Measurements from ENCODE around the gene RND3. TPM values are rescaled to one million over a fixed set of nuclear protein-coding genes. Genes with fewer than 3 reads are reported as not detected.

The RND3 gene
- total RNA-seq, 2 experiments from 2014 or later, result not detected

DNA sequence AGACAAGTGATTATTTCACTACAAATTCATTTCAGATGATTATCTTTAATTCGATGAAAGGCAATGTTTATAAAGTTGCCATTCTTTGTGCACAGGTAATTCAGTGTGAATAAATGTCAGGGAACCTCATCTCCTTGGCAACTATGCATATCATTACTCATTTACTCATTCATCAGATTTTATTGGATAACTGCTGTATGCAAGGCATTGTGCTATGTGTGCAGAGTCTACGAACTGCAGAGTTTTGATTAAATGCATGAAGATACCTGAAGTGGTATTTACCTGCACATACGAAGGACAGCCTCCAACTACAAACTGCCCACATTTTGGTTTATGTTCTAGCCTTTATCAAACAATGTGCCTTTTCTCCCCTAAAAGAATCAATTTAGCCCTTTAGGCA, 3.5 kb downstream of the RND3 start:
- intact Hi-C loops (cut with DNase I, micrococcal nuclease), result loop anchor here in 1 of 2 experiments (5.0 kb wide), 1 partner anchor 887 kb away; no protein-coding TSS in a partner anchor

DNA sequence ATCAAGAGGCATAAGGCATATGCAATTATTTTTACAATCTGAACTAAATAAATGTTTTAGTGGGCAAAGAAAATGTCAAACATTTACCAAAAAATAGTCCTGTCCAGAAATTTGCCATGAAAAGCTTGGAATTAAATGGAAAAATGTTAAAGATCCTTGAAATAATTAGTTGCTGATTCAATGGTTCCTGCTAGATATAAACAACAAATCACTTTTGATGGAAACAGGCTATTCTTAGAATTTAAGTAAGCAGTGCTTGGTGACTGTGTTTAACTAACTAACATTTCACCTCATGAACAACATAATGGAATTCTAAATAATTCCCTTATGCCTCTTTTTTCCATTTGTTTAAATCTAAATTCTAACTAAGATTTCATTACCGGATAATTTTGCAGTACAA, 3.9 kb downstream of the RND3 start:
- POLR2A ChIA-PET, result no interaction called here
- Mint-ChIP-seq H3K27ac (no peak overlapping the region), H3K4me3 (no peak overlapping the region), H3K9me3 (no peaks in the 10 kb centered on the region), H3K36me3 (ENCODE audit: low read depth) (no peaks in the 10 kb centered on the region), H3K27me3 (peaks cover 51% of the 10 kb centered on the region), H3K4me1 (ENCODE audit: low read depth) (peaks cover 12% of the 10 kb centered on the region)
- intact Hi-C loops (cut with DNase I, micrococcal nuclease), result loop anchor here in 1 of 2 experiments (5.0 kb wide), 1 partner anchor 886 kb away; no protein-coding TSS in a partner anchor
- peaks cover 0 to 20% of the 10 kb centered on the region in 2 experiments for H3K9me3 ChIP-seq (ENCODE audit: control insufficient read depth in 1 of 2, insufficient read depth in 1 of 2, low read length in 2 of 2)
- no peak overlapping the region for H3K27ac ChIP-seq (ENCODE audit: low read depth in 1 of 2, low read length in 2 of 2)
- no peaks in the 10 kb centered on the region for H3K36me3 ChIP-seq (ENCODE audit: insufficient read depth, low read length)
- ATAC-seq (ENCODE audit: poor library complexity) (no peak), DNase-seq (no peak)
- no peak overlapping the region for H3K4me3 ChIP-seq (ENCODE audit: low read length)
- H3K4me1 ChIP-seq (ENCODE audit: insufficient read depth, low read length), result peaks cover 13% of the 10 kb centered on the region
- TF ChIP-seq, protein P1, sequence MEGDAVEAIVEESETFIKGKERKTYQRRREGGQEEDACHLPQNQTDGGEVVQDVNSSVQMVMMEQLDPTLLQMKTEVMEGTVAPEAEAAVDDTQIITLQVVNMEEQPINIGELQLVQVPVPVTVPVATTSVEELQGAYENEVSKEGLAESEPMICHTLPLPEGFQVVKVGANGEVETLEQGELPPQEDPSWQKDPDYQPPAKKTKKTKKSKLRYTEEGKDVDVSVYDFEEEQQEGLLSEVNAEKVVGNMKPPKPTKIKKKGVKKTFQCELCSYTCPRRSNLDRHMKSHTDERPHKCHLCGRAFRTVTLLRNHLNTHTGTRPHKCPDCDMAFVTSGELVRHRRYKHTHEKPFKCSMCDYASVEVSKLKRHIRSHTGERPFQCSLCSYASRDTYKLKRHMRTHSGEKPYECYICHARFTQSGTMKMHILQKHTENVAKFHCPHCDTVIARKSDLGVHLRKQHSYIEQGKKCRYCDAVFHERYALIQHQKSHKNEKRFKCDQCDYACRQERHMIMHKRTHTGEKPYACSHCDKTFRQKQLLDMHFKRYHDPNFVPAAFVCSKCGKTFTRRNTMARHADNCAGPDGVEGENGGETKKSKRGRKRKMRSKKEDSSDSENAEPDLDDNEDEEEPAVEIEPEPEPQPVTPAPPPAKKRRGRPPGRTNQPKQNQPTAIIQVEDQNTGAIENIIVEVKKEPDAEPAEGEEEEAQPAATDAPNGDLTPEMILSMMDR (IDR thresholded peaks at IDR 0.05), result no peak
- CTCF ChIA-PET, result no interaction called here
- H3K27me3 ChIP-seq (ENCODE audit: control insufficient read depth in 1 of 2, insufficient read depth in 2 of 2, low read length in 2 of 2), result peaks cover 24 to 41% of the 10 kb centered on the region in 2 experiments

More for the DNA sequence above, 3.5 kb downstream of the RND3 start:
- Histone ChIP-seq H3K36me3 (ENCODE audit: insufficient read depth, low read length) (no peaks in the 10 kb centered on the region), H3K27ac (ENCODE audit: low read depth in 1 of 2, low read length in 2 of 2) (no peak overlapping the region), H3K27me3 (ENCODE audit: control insufficient read depth in 1 of 2, insufficient read depth in 2 of 2, low read length in 2 of 2) (peaks cover 26 to 46% of the 10 kb centered on the region in 2 experiments), H3K4me1 (ENCODE audit: insufficient read depth, low read length) (peaks cover 13% of the 10 kb centered on the region), H3K9me3 (ENCODE audit: control insufficient read depth in 1 of 2, insufficient read depth in 1 of 2, low read length in 2 of 2) (peaks cover 0 to 20% of the 10 kb centered on the region in 2 experiments), H3K4me3 (ENCODE audit: low read length) (no peak overlapping the region)
- H3K36me3 Mint-ChIP-seq (ENCODE audit: low read depth), result no peaks in the 10 kb centered on the region
- TF ChIP-seq, protein P1 (IDR thresholded peaks at IDR 0.05), result no peak
- CTCF ChIA-PET, result no interaction called here
- POLR2A ChIA-PET, result no interaction called here
- H3K4me3 Mint-ChIP-seq, result no peak overlapping the region
- peaks cover 12% of the 10 kb centered on the region for H3K4me1 Mint-ChIP-seq (ENCODE audit: low read depth)
- no peak for DNase-seq
- H3K27ac Mint-ChIP-seq, result no peak overlapping the region
- peaks cover 56% of the 10 kb centered on the region for H3K27me3 Mint-ChIP-seq
- no peaks in the 10 kb centered on the region for H3K9me3 Mint-ChIP-seq
- ATAC-seq (ENCODE audit: poor library complexity), result no peak

DNA sequence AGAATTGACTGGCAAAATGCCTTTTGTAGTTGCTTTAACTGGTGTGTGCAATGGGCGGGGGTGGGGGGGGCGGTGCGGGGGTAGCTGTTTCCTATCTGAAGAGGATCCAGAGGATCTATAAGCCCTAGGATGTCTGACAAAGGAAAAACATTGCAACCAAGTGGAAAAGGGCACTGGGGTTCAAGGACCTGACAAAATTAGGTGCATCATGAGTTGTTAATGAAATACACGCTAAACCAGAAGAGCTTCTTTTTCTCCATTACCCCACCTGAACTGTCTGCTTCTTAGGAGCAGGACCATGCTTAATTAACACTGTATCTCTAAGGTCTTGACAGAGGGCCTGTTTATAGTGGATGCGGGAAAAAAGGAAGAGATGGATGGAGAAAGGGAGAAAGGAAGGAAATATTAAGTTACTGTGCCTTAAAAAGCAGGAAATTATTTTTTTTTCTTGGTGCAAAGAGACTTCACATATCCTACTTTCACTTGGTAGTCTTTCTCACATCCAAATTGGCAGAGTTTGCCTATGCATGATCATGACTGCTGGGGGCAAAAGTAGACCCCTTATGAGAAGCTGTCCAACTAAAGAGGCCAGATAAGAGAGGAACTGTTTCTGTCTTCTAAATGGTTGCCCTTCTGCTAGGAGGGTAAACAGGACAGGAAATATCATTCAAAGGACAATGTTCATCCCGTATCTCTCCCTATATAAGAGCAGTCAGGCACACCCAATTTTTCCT, 4.6 kb downstream of the RND3 start:
- peaks cover 12% of the 10 kb centered on the region for H3K4me1 Mint-ChIP-seq (ENCODE audit: low read depth)
- no peak overlapping the region for H3K4me3 Mint-ChIP-seq
- ChIA-PET POLR2A (no interaction called here), CTCF (no interaction called here)
- Histone ChIP-seq H3K36me3 (ENCODE audit: insufficient read depth, low read length) (no peaks in the 10 kb centered on the region), H3K27me3 (ENCODE audit: control insufficient read depth in 1 of 2, insufficient read depth in 2 of 2, low read length in 2 of 2) (peaks cover 21 to 35% of the 10 kb centered on the region in 2 experiments), H3K4me3 (ENCODE audit: low read length) (no peak overlapping the region), H3K9me3 (ENCODE audit: control insufficient read depth in 1 of 2, insufficient read depth in 1 of 2, low read length in 2 of 2) (peaks cover 0 to 20% of the 10 kb centered on the region in 2 experiments), H3K4me1 (ENCODE audit: insufficient read depth, low read length) (peaks cover 13% of the 10 kb centered on the region), H3K27ac (ENCODE audit: low read depth in 1 of 2, low read length in 2 of 2) (no peak overlapping the region)
- intact Hi-C loops (cut with DNase I, micrococcal nuclease), result loop anchor here in 1 of 2 experiments (5.0 kb wide), 1 partner anchor 886 kb away; no protein-coding TSS in a partner anchor
- peaks cover 44% of the 10 kb centered on the region for H3K27me3 Mint-ChIP-seq
- H3K36me3 Mint-ChIP-seq (ENCODE audit: low read depth), result no peaks in the 10 kb centered on the region
- TF ChIP-seq, protein P1 (IDR thresholded peaks at IDR 0.05), result no peak
- ATAC-seq (ENCODE audit: poor library complexity) (no peak), DNase-seq (no peak)
- H3K9me3 Mint-ChIP-seq, result no peaks in the 10 kb centered on the region
- H3K27ac Mint-ChIP-seq, result no peak overlapping the region
